MM.1S (cell line): ENCODE measurements around the gene TPT1.
"Not testable (repeated sequence)": the region's sequence is repeated elsewhere in the genome, so short reads cannot be mapped to it uniquely, and the experiment has no call there.

Experiments
- CTCF ChIP-seq: fragments of 300-600 bp; sonication (generic); IDR thresholded peaks from 2 replicates; pipeline ENCODE4 v1.5.1; 2016; ENCODE audit warnings: antibody characterized with exemption, low read length, mixed read lengths
- EZH2 ChIP-seq: fragments of 300-600 bp; sonication (generic); optimal IDR thresholded peaks from 2 replicates; pipeline ENCODE3; 2017; ENCODE audit warnings: low read depth, mild to moderate bottlenecking, antibody characterized with exemption, low read length, mixed read lengths
- EZH2phosphoT487 ChIP-seq: fragments of 300-600 bp; sonication (generic); IDR thresholded peaks from 2 replicates; pipeline ENCODE4 v1.6.1; 2018; ENCODE audit warnings: antibody characterized with exemption, low read length

GRCh38 chr13:45377314-45377713 is 36.3 kb upstream of the TPT1 start:
- TF ChIP-seq CTCF, EZH2, EZH2phosphoT487: not testable (repeated sequence)
